Ascending aorta (tissue), 2 donors: ENCODE results near the gene ICA1. TPM values are rescaled to one million over a fixed set of nuclear protein-coding genes. Genes with fewer than 3 reads are reported as not detected.

Experiments
- DNase-seq, 2 donors: peaks; one replicate each; pipeline ENCODE4 v3.0.0-alpha.2; 2019; ENCODE audit warnings: low spot score in 2 of 2
- H3K27ac ChIP-seq, 2 donors: fragments of 200-600 bp; sonication (generic); one replicate each; pipeline ENCODE4 v1.5.1; 2016 to 2017; ENCODE audit warnings: mild to moderate bottlenecking in 1 of 2
- H3K27me3 ChIP-seq: fragments of 200-600 bp; sonication (generic); one replicate; pipeline ENCODE4 v1.5.1; 2017
- H3K36me3 ChIP-seq, 2 donors: fragments of 200-600 bp; sonication (generic); one replicate each; pipeline ENCODE4 v1.5.1; 2016
- H3K4me1 ChIP-seq, 2 donors: fragments of 200-600 bp; sonication (generic); one replicate each; pipeline ENCODE4 v1.5.1; 2016 to 2017; ENCODE audit warnings: mild to moderate bottlenecking in 1 of 2
- H3K4me3 ChIP-seq, 2 donors: fragments of 200-600 bp; sonication (generic); one replicate each; pipeline ENCODE4 v1.5.1; 2016 to 2017; ENCODE audit warnings: mild to moderate bottlenecking in 1 of 2
- H3K9me3 ChIP-seq, 2 donors: fragments of 200-600 bp; sonication (generic); one replicate each; pipeline ENCODE4 v1.5.1; 2016
- CTCF ChIP-seq, 3 experiments: fragments of 200-600 bp in 2 of 3; fragments of 450-650 bp in 1 of 3; sonication (generic) in 2 of 3; IDR thresholded peaks; one replicate each; pipeline ENCODE4 v1.5.1; 2016 to 2019; ENCODE audit warnings: antibody characterized with exemption in 3 of 3, mild to moderate bottlenecking in 1 of 3, moderate library complexity in 1 of 3
- intact Hi-C: fragments of 100-400 bp; cut with DNase I; formaldehyde crosslinking; loops from one replicate; pipeline ENCODE4 v1.15.1; 2023
- total RNA-seq: library from RNA; depleted of rRNA; stranded (reverse); fragments of >200 nt; gene quantifications from one replicate; pipeline ENCODE4 v1.1.0, GENCODE V29; 2016

ICA1 gene
- total RNA-seq, 1 donor from 2014 or later = 18.3 TPM

- intact Hi-C loops = loop anchor here (10.0 kb wide), 2 partner anchors 618 to 1108 kb away; no protein-coding TSS in a partner anchor
- no peak overlapping the region for H3K27ac ChIP-seq
- H3K4me1 ChIP-seq = no peaks in the 10 kb centered on the region
- H3K27me3 ChIP-seq = no peaks in the 10 kb centered on the region
- H3K36me3 ChIP-seq = no peaks in the 10 kb centered on the region
- no peak for DNase-seq
- H3K4me3 ChIP-seq = no peak overlapping the region
- TF ChIP-seq CTCF (IDR thresholded peaks at IDR 0.05) = no peak
- H3K9me3 ChIP-seq = no peaks in the 10 kb centered on the region
Observed at GRCh38 chr7:8212638-8213037, 49.3 kb downstream of the ICA1 start.

- Histone ChIP-seq H3K27me3 (no peaks in the 10 kb centered on the region), H3K36me3 (no peaks in the 10 kb centered on the region), H3K4me3 (no peak overlapping the region), H3K27ac (no peak overlapping the region), H3K4me1 (no peaks in the 10 kb centered on the region), H3K9me3 (no peaks in the 10 kb centered on the region)
- no peak for DNase-seq
- TF ChIP-seq CTCF (IDR thresholded peaks at IDR 0.05) = no peak
- intact Hi-C loops = loop anchor here (10.0 kb wide), 2 partner anchors 617 to 1107 kb away; no protein-coding TSS in a partner anchor
Observed at GRCh38 chr7:8211725-8212096, 50.3 kb downstream of the ICA1 start.

- intact Hi-C loops = loop anchor here (10.0 kb wide), 2 partner anchors 616 to 1106 kb away; no protein-coding TSS in a partner anchor
- Histone ChIP-seq H3K4me3 (no peak overlapping the region), H3K27ac (no peak overlapping the region), H3K9me3 (no peaks in the 10 kb centered on the region), H3K27me3 (no peaks in the 10 kb centered on the region), H3K36me3 (no peaks in the 10 kb centered on the region), H3K4me1 (peaks cover 0 to 3% of the 10 kb centered on the region in 2 donors)
- no peak for DNase-seq
- TF ChIP-seq CTCF (IDR thresholded peaks at IDR 0.05) = no peak
Observed at GRCh38 chr7:8210845-8211724, 50.9 kb downstream of the ICA1 start.

GRCh38 chr7:8209353-8209752 is 52.6 kb downstream of the ICA1 start:
- H3K9me3 ChIP-seq = no peaks in the 10 kb centered on the region
- peaks cover 0 to 7% of the 10 kb centered on the region in 2 donors for H3K4me1 ChIP-seq
- no peak for TF ChIP-seq CTCF (IDR thresholded peaks at IDR 0.05)
- DNase-seq = no peak
- no peaks in the 10 kb centered on the region for H3K36me3 ChIP-seq
- no peak overlapping the region for H3K27ac ChIP-seq
- H3K27me3 ChIP-seq = no peaks in the 10 kb centered on the region
- H3K4me3 ChIP-seq = no peak overlapping the region
- intact Hi-C loops = no loop called here

DNA sequence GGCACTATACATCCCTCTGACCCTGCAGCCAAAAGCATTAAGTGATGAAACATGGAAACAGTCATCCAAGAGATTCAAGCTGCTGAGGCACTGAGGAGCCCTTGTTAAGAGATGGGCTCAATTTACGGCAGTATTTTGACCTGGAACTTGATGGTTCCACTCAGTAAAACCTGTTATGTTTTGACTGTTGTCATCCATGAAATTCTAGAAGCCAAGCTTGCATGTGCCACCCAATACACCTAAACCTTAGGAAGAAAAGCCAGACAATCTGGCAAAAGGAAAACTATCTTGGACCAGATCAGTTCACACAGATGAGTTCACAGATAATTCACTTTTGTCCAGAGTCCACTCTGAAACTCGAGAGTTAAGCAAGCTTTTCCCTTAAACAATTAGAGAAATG is 53.2 kb downstream of the ICA1 start:
- Histone ChIP-seq H3K27ac (no peak overlapping the region), H3K4me3 (no peak overlapping the region), H3K27me3 (no peaks in the 10 kb centered on the region), H3K36me3 (no peaks in the 10 kb centered on the region), H3K9me3 (no peaks in the 10 kb centered on the region), H3K4me1 (peaks cover 0 to 7% of the 10 kb centered on the region in 2 donors)
- no peak for DNase-seq
- TF ChIP-seq CTCF (IDR thresholded peaks at IDR 0.05) = no peak
- intact Hi-C loops = no loop called here
